Lung (tissue), 12 donors: ENCODE data around the gene CYP27B1. TPM values are rescaled to one million over a fixed set of nuclear protein-coding genes. Genes with fewer than 3 reads are reported as not detected.

Experiments used
- ATAC-seq: fragments of 200-7000 bp; cut with Tn5 transposase; one replicate; pipeline ENCODE4 v1.9.1; 2020; ENCODE audit warnings: moderate number of reproducible peaks; ENCODE audit not compliant: insufficient read depth, low FRiP score
- DNase-seq, 3 donors: peaks; one replicate each; pipeline ENCODE4 v3.0.0-alpha.2; 2013 to 2017
- H3K27ac ChIP-seq, 2 donors: one replicate each; pipeline ENCODE4 v1.5.1; 2013; ENCODE audit warnings: mild to moderate bottlenecking in 2 of 2, moderate library complexity in 2 of 2, control low read depth in 1 of 2, inconsistent platforms in 1 of 2, low read depth in 1 of 2, low read length in 1 of 2
- H3K27me3 ChIP-seq, 3 donors: one replicate each; pipeline ENCODE4 v1.5.1; 2013; ENCODE audit warnings: low read length in 2 of 3; ENCODE audit not compliant: control insufficient read depth in 3 of 3, insufficient read depth in 3 of 3
- H3K36me3 ChIP-seq, 4 donors: one replicate each; pipeline ENCODE4 v1.5.1; 2013; ENCODE audit warnings: low read length in 4 of 4, mild to moderate bottlenecking in 1 of 4, moderate library complexity in 1 of 4; ENCODE audit not compliant: control insufficient read depth in 4 of 4, insufficient read depth in 4 of 4
- H3K4me1 ChIP-seq, 5 donors: one replicate each; pipeline ENCODE4 v1.5.1; 2013; ENCODE audit warnings: low read length in 5 of 5, mild to moderate bottlenecking in 2 of 5, moderate library complexity in 1 of 5; ENCODE audit not compliant: control insufficient read depth in 5 of 5, insufficient read depth in 5 of 5
- H3K4me3 ChIP-seq: one replicate; pipeline ENCODE4 v1.5.1; 2013; ENCODE audit warnings: mild to moderate bottlenecking, control low read depth, moderate library complexity
- H3K9ac ChIP-seq, 2 donors: one replicate each; pipeline ENCODE4 v1.5.1; 2013; ENCODE audit warnings: low read length in 2 of 2, control low read depth in 1 of 2; ENCODE audit not compliant: insufficient read depth in 1 of 2
- H3K9me3 ChIP-seq, 4 donors: one replicate each; pipeline ENCODE4 v1.5.1; 2013; ENCODE audit warnings: low read length in 3 of 4, mild to moderate bottlenecking in 1 of 4, moderate library complexity in 1 of 4; ENCODE audit not compliant: control insufficient read depth in 4 of 4, insufficient read depth in 3 of 4
- CTCF ChIP-seq: IDR thresholded peaks from 2 replicates; pipeline ENCODE4 v1.5.1; 2012; ENCODE audit warnings: mild to moderate bottlenecking; ENCODE audit errors: control extremely low read depth, extremely low read depth
- WGBS, 2 donors: extraction: QIAGEN DNeasy Blood & Tissue Kit; methylation state at CpG; one replicate each; pipeline ENCODE4 v1.1.7; 2013; 5-methylcytosine and 5-hydroxymethylcytosine counted together
- polyA plus RNA-seq, 2 donors: library from polyadenylated mRNA; stranded (reverse); fragments of 200-250 nt; gene quantifications; one replicate each; pipeline ENCODE4 v1.2.1, GENCODE V29; 2013
- total RNA-seq, 2 donors: library from RNA; depleted of rRNA in 1 of 2; stranded (reverse); fragments of >200 nt in 1 of 2; gene quantifications; one replicate each; pipeline ENCODE4 v1.2.1, GENCODE V29; 2014 to 2021
- donor health status: control.
- donor health status: control.
- donor health status: Bipolar disorder and iron deficiency.
- donor health status: healthy.
- donor health status: DM: yes; HTN: yes; CAD: no.

The CYP27B1 gene
- total and polyA plus RNA-seq, 4 donors = 1.7 to 5.8 (median 3.6) TPM

- Histone ChIP-seq H3K9ac (no peak overlapping the region), H3K4me3 (no peak overlapping the region), H3K4me1 (peaks cover 0 to 3% (median 0%) of the 10 kb centered on the region in 5 donors), H3K27ac (no peak overlapping the region), H3K27me3 (no peaks in the 10 kb centered on the region), H3K36me3 (peaks cover 7 to 30% (median 23%) of the 10 kb centered on the region in 4 donors), H3K9me3 (no peaks in the 10 kb centered on the region)
- ATAC-seq = no peak
- no peak for DNase-seq
- no peak for TF ChIP-seq CTCF
- 38 to 89% methylated on average over 1 of the region's 1 CpG for WGBS, 2 donors
Measured at GRCh38 chr12:57793920-57794319, 27.0 kb upstream of the CYP27B1 start.

GRCh38 chr12:57783861-57784260 lies 17.0 kb upstream of the CYP27B1 start:
- Histone ChIP-seq H3K9me3 (no peaks in the 10 kb centered on the region), H3K4me1 (peaks cover 0 to 8% (median 4%) of the 10 kb centered on the region in 5 donors), H3K9ac (no peak overlapping the region), H3K4me3 (no peak overlapping the region), H3K27me3 (no peaks in the 10 kb centered on the region), H3K27ac (no peak overlapping the region), H3K36me3 (peaks cover 13 to 35% (median 19%) of the 10 kb centered on the region in 4 donors)
- TF ChIP-seq CTCF = no peak
- DNase-seq = no peak
- no peak for ATAC-seq
- WGBS, 2 donors = 96% methylated on average over 11 of the region's 11 CpGs

GRCh38 chr12:57783466-57783801 lies 16.6 kb upstream of the CYP27B1 start:
- Histone ChIP-seq H3K9ac (peak overlapping the region; percentile 77 to 93), H3K27me3 (no peaks in the 10 kb centered on the region), H3K36me3 (peaks cover 11 to 31% (median 18%) of the 10 kb centered on the region in 4 donors), H3K4me3 (peak overlapping the region; percentile 90), H3K27ac (no peak overlapping the region), H3K4me1 (peaks cover 0 to 8% (median 4%) of the 10 kb centered on the region in 5 donors), H3K9me3 (no peaks in the 10 kb centered on the region)
- TF ChIP-seq CTCF = no peak
- DNase-seq = no peak
- 85 to 89% methylated on average over 12 of the region's 12 CpGs for WGBS, 2 donors
- ATAC-seq = no peak
